ENCODE measurements around the gene KCNMA1.

- TF ChIP-seq GATA3 (IDR thresholded peaks at IDR 0.05; ENCODE audit: low read depth, low read length) (no peak), GATA2 (IDR thresholded peaks at IDR 0.05; ENCODE audit: low read depth, low read length) (no peak)
Measured at GRCh38 chr10:77593771-77594470, 43.7 kb downstream of the KCNMA1 start.

All from SH-SY5Y (cell line).